H1 (cell line): ENCODE data around the gene TPD52L2. TPM values are rescaled to one million over a fixed set of nuclear protein-coding genes. Genes with fewer than 3 reads are reported as not detected.

Experiments
- CTCF ChIA-PET: fragments of 300-600 bp; sonication (Branson Sonifier 250); formaldehyde crosslinking; loops from one replicate; lab custom pipeline; 2021; ENCODE audit not compliant: partially characterized antibody; lab: Charles Lee
- POLR2A ChIA-PET: fragments of 300-600 bp; sonication (Branson Sonifier 250); formaldehyde crosslinking; loops from one replicate; lab custom pipeline; 2021; ENCODE audit warnings: inconsistent platforms; ENCODE audit not compliant: partially characterized antibody; lab: Charles Lee
- DNase-seq, 2 experiments: peaks; one replicate each; pipeline versions ENCODE4 v3.0.0 to v3.0.0-alpha.2; 2010 to 2022; ENCODE audit warnings: low spot score in 2 of 2, low read depth in 1 of 2, mixed read lengths in 1 of 2
- FAIRE-seq: peaks from 2 replicates; lab custom pipeline; 2011; peaks lifted over from hg19 to GRCh38; lab: Jason Lieb, UNC
- H2AFZ ChIP-seq: 2 replicates; pipeline ENCODE4 v1.8.1; 2012; ENCODE audit warnings: low read length, inconsistent platforms
- H2AK5ac ChIP-seq: 2 replicates; pipeline ENCODE4 v1.6.1; 2013; ENCODE audit warnings: low read depth, low read length
- H2BK120ac ChIP-seq: replicated peaks from 2 replicates; pipeline ENCODE3; 2013; ENCODE audit warnings: low read depth, low read length, inconsistent platforms
- H2BK12ac ChIP-seq: 2 replicates; pipeline ENCODE4 v1.6.1; 2013; ENCODE audit warnings: low read depth, low read length
- H2BK15ac ChIP-seq: 2 replicates; pipeline ENCODE4 v1.6.1; 2013; ENCODE audit warnings: low read length
- H2BK20ac ChIP-seq: 2 replicates; pipeline ENCODE4 v1.6.1; 2013; ENCODE audit warnings: low read length
- H2BK5ac ChIP-seq: 2 replicates; pipeline ENCODE4 v1.6.1; 2013; ENCODE audit warnings: low read depth, low read length
- H3K14ac ChIP-seq: 2 replicates; pipeline ENCODE4 v1.6.1; 2013; ENCODE audit warnings: inconsistent platforms; ENCODE audit not compliant: insufficient read length
- H3K18ac ChIP-seq: 2 replicates; pipeline ENCODE4 v1.6.1; 2013; ENCODE audit warnings: low read length; ENCODE audit errors: extremely low read depth
- H3K23ac ChIP-seq: 2 replicates; pipeline ENCODE4 v1.6.1; 2013; ENCODE audit warnings: inconsistent platforms; ENCODE audit not compliant: insufficient read length
- H3K23me2 ChIP-seq: 2 replicates; pipeline ENCODE4 v1.6.1; 2013; ENCODE audit warnings: low read depth, low read length
- H3K27ac ChIP-seq: 2 replicates; pipeline ENCODE4 v1.6.1; 2011; ENCODE audit warnings: low read depth, low read length, inconsistent platforms
- H3K27me3 ChIP-seq, 4 experiments: replicated peaks in 1 of 4; 1 replicate in 1 of 4; 2 replicates in 3 of 4; pipeline versions ENCODE4 v1.6.1 to v1.8.1; 2011 to 2013; ENCODE audit warnings: low read length in 3 of 4, mild to moderate bottlenecking in 3 of 4, inconsistent platforms in 2 of 4, mixed read lengths in 2 of 4, moderate library complexity in 1 of 4; ENCODE audit not compliant: control insufficient read depth in 3 of 4, insufficient read depth in 3 of 4; ENCODE audit errors: extremely low read depth in 1 of 4
- H3K36me3 ChIP-seq, 4 experiments: 2 replicates each; pipeline versions ENCODE4 v1.6.1 to v1.8.1; 2011 to 2013; ENCODE audit warnings: mild to moderate bottlenecking in 4 of 4, low read length in 3 of 4, moderate library complexity in 2 of 4, control low read depth in 1 of 4, inconsistent platforms in 1 of 4; ENCODE audit not compliant: insufficient read depth in 4 of 4, control insufficient read depth in 2 of 4
- H3K4ac ChIP-seq: replicated peaks from 2 replicates; pipeline ENCODE3; 2013; ENCODE audit warnings: low read length, low read depth, mixed read lengths, inconsistent platforms; ENCODE audit not compliant: insufficient read length
- H3K4me1 ChIP-seq, 4 experiments: replicated peaks in 1 of 4; 1 replicate in 1 of 4; 2 replicates in 3 of 4; pipeline versions ENCODE4 v1.6.1 to v1.8.1; 2011 to 2013; ENCODE audit warnings: low read length in 3 of 4, inconsistent platforms in 2 of 4, mixed read lengths in 1 of 4; ENCODE audit not compliant: insufficient read depth in 4 of 4, control insufficient read depth in 3 of 4
- H3K4me2 ChIP-seq, 2 experiments: 2 replicates each; pipeline versions ENCODE4 v1.6.1 to v1.8.1; 2011 to 2013; ENCODE audit warnings: low read depth in 2 of 2, low read length in 2 of 2, control low read depth in 1 of 2, inconsistent platforms in 1 of 2, mild to moderate bottlenecking in 1 of 2; ENCODE audit not compliant: insufficient read depth in 1 of 2
- H3K4me3 ChIP-seq, 4 experiments: fragments of 200-600, 300-600 bp in 1 of 4; sonication (generic), shearing (Covaris generic), sonication (Bioruptor Twin) in 1 of 4; 2 replicates each; pipeline versions ENCODE4 v1.5.1 to v1.8.1; 2011 to 2016; ENCODE audit warnings: low read length in 4 of 4, low read depth in 3 of 4, control low read depth in 2 of 4, inconsistent platforms in 2 of 4, mild to moderate bottlenecking in 2 of 4, mixed read lengths in 1 of 4, moderate library complexity in 1 of 4; ENCODE audit not compliant: insufficient read depth in 2 of 4; ENCODE audit errors: extremely low read depth in 1 of 4
- H3K56ac ChIP-seq: replicated peaks from 2 replicates; pipeline ENCODE3; 2013; ENCODE audit warnings: low read depth, mild to moderate bottlenecking, mixed read lengths, low read length, inconsistent platforms; ENCODE audit not compliant: insufficient read length
- H3K79me1 ChIP-seq: 2 replicates; pipeline ENCODE4 v1.6.1; 2013; ENCODE audit warnings: low read depth, low read length, control low read depth
- H3K79me2 ChIP-seq, 2 experiments: 2 replicates each; pipeline versions ENCODE4 v1.6.1 to v1.8.1; 2012 to 2013; ENCODE audit warnings: low read length in 2 of 2, mild to moderate bottlenecking in 2 of 2, inconsistent platforms in 1 of 2; ENCODE audit not compliant: insufficient read depth in 2 of 2, control insufficient read depth in 1 of 2
- H3K9ac ChIP-seq, 4 experiments: replicated peaks in 1 of 4; 1 replicate in 1 of 4; 2 replicates in 3 of 4; pipeline versions ENCODE4 v1.6.1 to v1.8.1; 2011 to 2013; ENCODE audit warnings: low read depth in 3 of 4, low read length in 3 of 4, control low read depth in 2 of 4, mild to moderate bottlenecking in 2 of 4, moderate library complexity in 2 of 4, inconsistent platforms in 1 of 4; ENCODE audit errors: extremely low read depth in 1 of 4
- H3K9me3 ChIP-seq, 2 experiments: 2 replicates each; pipeline versions ENCODE4 v1.6.1 to v1.8.1; 2012 to 2013; ENCODE audit warnings: mild to moderate bottlenecking in 2 of 2, moderate library complexity in 2 of 2, control low read depth in 1 of 2, inconsistent platforms in 1 of 2, low read depth in 1 of 2, low read length in 1 of 2, mixed read lengths in 1 of 2; ENCODE audit not compliant: insufficient read depth in 2 of 2
- H4K20me1 ChIP-seq, 2 experiments: replicated peaks in 1 of 2; 2 replicates each; pipeline versions ENCODE3 to v1.8.1; 2011 to 2013; ENCODE audit warnings: inconsistent platforms in 2 of 2, low read length in 2 of 2, mild to moderate bottlenecking in 1 of 2; ENCODE audit not compliant: insufficient read depth in 2 of 2, control insufficient read depth in 1 of 2
- H4K5ac ChIP-seq: 2 replicates; pipeline ENCODE4 v1.6.1; 2013; ENCODE audit warnings: low read length, low read depth, mixed read lengths, inconsistent platforms; ENCODE audit not compliant: insufficient read length
- H4K8ac ChIP-seq: 2 replicates; pipeline ENCODE4 v1.8.0; 2013; ENCODE audit warnings: mild to moderate bottlenecking, moderate library complexity, low read length, inconsistent platforms; ENCODE audit not compliant: insufficient read depth; ENCODE audit errors: extremely low read depth
- H4K91ac ChIP-seq: replicated peaks from 2 replicates; pipeline ENCODE3; 2013; ENCODE audit warnings: low read length, mixed read lengths, inconsistent platforms; ENCODE audit not compliant: insufficient read length
- CTBP2 ChIP-seq: IDR thresholded peaks from 2 replicates; pipeline ENCODE4 v1.7.0; 2011; ENCODE audit warnings: borderline replicate concordance, mild to moderate bottlenecking, moderate library complexity, mixed read lengths, low read length; ENCODE audit not compliant: insufficient read depth, insufficient read length
- KDM1A ChIP-seq: fragments of 200-600, 300-600 bp; sonication (generic); IDR thresholded peaks from 2 replicates; pipeline ENCODE4 v1.7.1; 2016; ENCODE audit warnings: mild to moderate bottlenecking, low read length, borderline replicate concordance
- WGBS, 2 experiments: shearing (Covaris generic) in 1 of 2; methylation state at CpG; one replicate each; pipeline versions ENCODE4 v1.1.6 to v1.1.7; 2013 to 2015; ENCODE audit warnings: low lambda C conversion rate in 2 of 2, mixed read lengths in 2 of 2, inconsistent platforms in 1 of 2, low coverage in 1 of 2, missing lambda C conversion rate in 1 of 2; ENCODE audit not compliant: insufficient replicate concordance in 2 of 2, insufficient coverage in 1 of 2, insufficient read length in 1 of 2; ENCODE audit errors: extremely low coverage in 1 of 2, missing lambda C conversion rate in 1 of 2; 5-methylcytosine and 5-hydroxymethylcytosine counted together
- polyA plus RNA-seq, 7 experiments: library from polyadenylated mRNA; depleted of rRNA in 3 of 7; stranded (reverse) in 5 of 7; unstranded in 2 of 7; fragments of >200 nt in 5 of 7; fragments of 200-250 nt in 2 of 7; gene quantifications; 1 replicate in 5 of 7; 2 replicates in 1 of 7; 4 replicates in 1 of 7; pipeline versions ENCODE4 v1.2.1 to v1.2.3, GENCODE V29; 2011 to 2013; ENCODE audit warnings: missing spikeins in 2 of 7, mixed read lengths in 2 of 7
- total RNA-seq: library from RNA; stranded (reverse); fragmentation: NEBNext Ultra II Directional; extraction: Animal tissue kit (Norgen Biotek cat#: 25700); gene quantifications from 2 replicates; pipeline ENCODE4 v1.2.1, GENCODE V29; 2021

TPD52L2 gene
- total and polyA plus RNA-seq, 2 of the 8 experiments (the other 6 are each of a cell fraction or from before 2014, with no cell fraction given): 77.1 to 80.2 TPM

GRCh38 chr20:63828124-63828523 is 36.9 kb upstream of the TPD52L2 start:
- H2AFZ ChIP-seq: no peak overlapping the region
- DNase-seq: no peak
- no peak overlapping the region for H3K56ac ChIP-seq
- H3K14ac ChIP-seq: no peak overlapping the region
- H2BK120ac ChIP-seq: no peak overlapping the region
- no peak overlapping the region for H3K4ac ChIP-seq
- no peak overlapping the region for H2BK5ac ChIP-seq
- peaks cover 3 to 16% (median 8%) of the 10 kb centered on the region in 4 experiments; a peak in 5 of 7 replicates for H3K4me1 ChIP-seq
- H4K20me1 ChIP-seq: peaks cover 6 to 21% of the 10 kb centered on the region in 2 experiments
- H3K4me2 ChIP-seq: no peak overlapping the region; a peak in 1 of 4 replicates
- H3K9ac ChIP-seq: no peak overlapping the region
- no peak overlapping the region for H3K27ac ChIP-seq
- H3K36me3 ChIP-seq: no peaks in the 10 kb centered on the region; a peak in 1 of 8 replicates
- no peaks in the 10 kb centered on the region for H3K9me3 ChIP-seq
- H3K18ac ChIP-seq: no peak overlapping the region
- 95% methylated on average over 8 of the region's 8 CpGs; no CpG with 5 or more reads in 1 of the 2 experiments for WGBS, 2 experiments
- ChIA-PET CTCF (no interaction called here), POLR2A (no interaction called here)
- no peak overlapping the region for H2BK20ac ChIP-seq
- no peak overlapping the region for H4K5ac ChIP-seq
- H2BK15ac ChIP-seq: no peak overlapping the region
- FAIRE-seq: no peak
- H3K79me2 ChIP-seq: peaks cover 14 to 50% of the 10 kb centered on the region in 2 experiments
- peaks cover 15% of the 10 kb centered on the region; the same call in 1 of the 2 replicates for H3K23me2 ChIP-seq
- no peak overlapping the region for H4K91ac ChIP-seq
- peaks cover 13 to 30% (median 26%) of the 10 kb centered on the region in 4 experiments; a peak in 6 of 7 replicates for H3K27me3 ChIP-seq
- no peak overlapping the region for H3K4me3 ChIP-seq
- H4K8ac ChIP-seq: no peak overlapping the region
- TF ChIP-seq KDM1A (no peak), CTBP2 (no peak)
- peaks cover 11% of the 10 kb centered on the region for H3K79me1 ChIP-seq
- no peak overlapping the region for H2BK12ac ChIP-seq
- no peak overlapping the region for H2AK5ac ChIP-seq
- H3K23ac ChIP-seq: no peak overlapping the region
